HEK293T (cell line): ENCODE data around the gene HOXA11.

Experiments used
- CTCF ChIA-PET: fragments of 350-600 bp; formaldehyde crosslinking; extraction: SDS; loops from one replicate; lab custom pipeline; 2021; ENCODE audit warnings: antibody characterized with exemption, inconsistent platforms; lab: Yijun Ruan, JAX
- POLR2A ChIA-PET: fragments of 350-600 bp; formaldehyde crosslinking; extraction: SDS; loops from one replicate; lab custom pipeline; 2020; ENCODE audit warnings: antibody characterized with exemption, inconsistent platforms; lab: Yijun Ruan, JAX
- DNase-seq: peaks from one replicate; pipeline ENCODE4 v3.0.0; 2012; ENCODE audit warnings: mixed read lengths; ENCODE audit errors: extremely low spot score
- ARNT ChIP-seq: fragments of 450-650 bp; IDR thresholded peaks from 2 replicates; pipeline ENCODE4 v1.6.1; 2017; ENCODE audit warnings: mild to moderate bottlenecking
- BHLHE40 ChIP-seq: fragments of 450-650 bp; IDR thresholded peaks from 2 replicates; pipeline ENCODE4 v1.6.1; 2016; ENCODE audit warnings: mild to moderate bottlenecking, moderate library complexity, borderline replicate concordance
- CTBP1 ChIP-seq: fragments of 450-650 bp; IDR thresholded peaks from 2 replicates; pipeline ENCODE4 v1.6.1; 2016; ENCODE audit warnings: borderline replicate concordance
- ELF4 ChIP-seq: fragments of 450-650 bp; IDR thresholded peaks from 2 replicates; pipeline ENCODE4 v1.6.1; 2017; ENCODE audit warnings: antibody characterized with exemption
- FOXA1 ChIP-seq: fragments of 450-650 bp; IDR thresholded peaks from 2 replicates; pipeline ENCODE4 v1.6.1; 2016; ENCODE audit warnings: mild to moderate bottlenecking
- FOXM1 ChIP-seq: fragments of 450-650 bp; IDR thresholded peaks from 2 replicates; pipeline ENCODE4 v1.6.1; 2017; ENCODE audit warnings: mild to moderate bottlenecking, borderline replicate concordance
- HDGF ChIP-seq: fragments of 450-650 bp; IDR thresholded peaks from 2 replicates; pipeline ENCODE4 v1.6.1; 2017; ENCODE audit warnings: antibody characterized with exemption, borderline replicate concordance
- L3MBTL2 ChIP-seq: fragments of 450-650 bp; conservative IDR thresholded peaks from 2 replicates; pipeline ENCODE4 v1.6.1; 2016; ENCODE audit warnings: mild to moderate bottlenecking
- LEF1 ChIP-seq: fragments of 450-650 bp; IDR thresholded peaks from 2 replicates; pipeline ENCODE4 v1.6.1; 2017; ENCODE audit warnings: mild to moderate bottlenecking, borderline replicate concordance
- NFRKB ChIP-seq: fragments of 450-650 bp; IDR thresholded peaks from 2 replicates; pipeline ENCODE4 v1.6.1; 2016; ENCODE audit warnings: mild to moderate bottlenecking, moderate library complexity
- SP1 ChIP-seq: fragments of 450-650 bp; IDR thresholded peaks from 2 replicates; pipeline ENCODE4 v1.6.1; 2017
- SUZ12 ChIP-seq: fragments of 450-650 bp; IDR thresholded peaks from 2 replicates; pipeline ENCODE4 v1.6.1; 2016; ENCODE audit warnings: mild to moderate bottlenecking
- TARDBP ChIP-seq: fragments of 450-650 bp; IDR thresholded peaks from 2 replicates; pipeline ENCODE4 v1.6.1; 2016
- ZNF384 ChIP-seq: fragments of 450-650 bp; IDR thresholded peaks from 2 replicates; pipeline ENCODE4 v1.6.1; 2016
- TF ChIP-seq, protein P1 (sequence below): fragments of 450-650 bp; IDR thresholded peaks from 2 replicates; pipeline ENCODE4 v1.6.1; 2016

The HOXA11 gene

DNA sequence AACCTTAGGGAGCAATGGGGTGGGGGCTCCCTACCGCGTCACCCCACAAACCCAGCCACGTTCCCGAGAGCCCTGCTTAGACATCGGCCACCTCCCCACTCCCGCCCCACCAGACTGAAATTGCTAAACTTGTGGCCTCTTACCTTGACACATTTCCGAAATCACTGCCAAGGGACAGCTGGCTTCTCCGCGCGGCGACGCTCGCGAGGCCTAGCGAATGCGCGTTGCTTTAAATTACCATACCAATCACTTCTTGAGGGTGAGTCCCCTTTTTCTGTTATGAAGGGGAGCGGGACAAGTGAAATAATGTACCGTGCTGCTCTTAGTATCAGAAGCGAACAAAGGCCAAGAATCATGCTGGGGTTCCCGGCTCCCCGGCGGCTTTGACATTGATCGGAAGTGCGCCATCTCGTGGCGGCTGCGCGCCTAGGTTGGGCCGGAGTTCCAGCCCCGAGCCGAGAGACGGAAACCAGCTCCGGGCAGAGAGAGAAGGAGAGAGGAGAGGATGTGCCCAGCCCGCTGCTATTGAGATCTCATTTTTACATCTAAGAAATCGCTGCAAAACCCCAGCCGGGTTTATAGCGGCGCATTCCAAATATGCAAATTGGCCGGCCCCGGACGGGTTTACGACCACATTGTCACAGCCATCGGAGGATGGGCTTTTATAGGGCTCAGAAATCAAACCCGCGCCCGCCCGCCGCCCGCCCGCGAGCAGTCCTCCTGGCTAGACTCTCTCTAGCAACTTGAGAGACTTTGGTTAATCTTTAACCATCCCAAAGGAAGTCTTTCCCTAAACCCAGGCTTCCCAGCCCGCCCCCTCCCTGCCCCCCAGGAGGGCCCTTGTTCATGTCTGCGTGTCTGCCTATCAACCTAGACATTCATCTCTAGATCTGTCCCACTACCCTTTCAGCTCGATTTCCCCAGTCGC, 5.3 kb downstream of the HOXA11 start:
- TF ChIP-seq, protein P1, sequence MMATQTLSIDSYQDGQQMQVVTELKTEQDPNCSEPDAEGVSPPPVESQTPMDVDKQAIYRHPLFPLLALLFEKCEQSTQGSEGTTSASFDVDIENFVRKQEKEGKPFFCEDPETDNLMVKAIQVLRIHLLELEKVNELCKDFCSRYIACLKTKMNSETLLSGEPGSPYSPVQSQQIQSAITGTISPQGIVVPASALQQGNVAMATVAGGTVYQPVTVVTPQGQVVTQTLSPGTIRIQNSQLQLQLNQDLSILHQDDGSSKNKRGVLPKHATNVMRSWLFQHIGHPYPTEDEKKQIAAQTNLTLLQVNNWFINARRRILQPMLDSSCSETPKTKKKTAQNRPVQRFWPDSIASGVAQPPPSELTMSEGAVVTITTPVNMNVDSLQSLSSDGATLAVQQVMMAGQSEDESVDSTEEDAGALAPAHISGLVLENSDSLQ: peak; percentile 77
- TF ChIP-seq HDGF: no peak
- peak; percentile 54 for TF ChIP-seq L3MBTL2

DNA sequence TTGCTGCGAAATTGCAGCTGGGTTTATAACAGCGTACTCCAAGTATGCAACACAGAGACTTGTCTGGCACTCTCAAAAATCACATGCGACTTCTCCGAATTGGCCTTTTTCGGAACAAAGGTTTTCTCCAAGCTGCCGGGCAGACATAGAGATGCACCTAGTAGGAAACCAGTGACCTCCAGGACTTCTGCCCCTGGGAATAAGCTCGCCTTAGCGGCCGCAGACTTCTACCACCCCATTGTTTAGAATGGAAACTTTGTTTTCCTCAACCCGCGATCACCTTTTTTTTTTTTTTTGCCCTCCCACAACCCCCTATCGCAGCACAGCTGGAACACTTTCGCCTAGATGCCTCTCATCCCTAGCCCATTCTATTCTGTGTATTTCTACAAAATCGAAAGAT, 6.0 kb downstream of the HOXA11 start:
- DNase-seq: no peak
- CTCF ChIA-PET: interaction anchor here (0.6 to 2.2 kb wide), 12 partner anchors 9 to 917 kb away, joined by 3 to 13 read pairs (median 6); partner anchors contain the start of genes HOXA13 and HOXA5
- no peak for TF ChIP-seq FOXM1
- TF ChIP-seq BHLHE40: no peak
- TF ChIP-seq LEF1: no peak
- TF ChIP-seq TARDBP: no peak
- no peak for TF ChIP-seq FOXA1
- TF ChIP-seq SP1: no peak
- TF ChIP-seq, protein P1: no peak
- TF ChIP-seq ELF4: no peak
- TF ChIP-seq CTBP1: no peak
- TF ChIP-seq ARNT: no peak
- TF ChIP-seq NFRKB: no peak
- POLR2A ChIA-PET: interaction anchor here (1.0 to 13.6 kb wide), 15 partner anchors 8 to 985 kb away, joined by 3 to 367 read pairs (median 4); partner anchors contain the start of genes CBX3, HOXA3, HOXA5 and HOXA6

More for the DNA sequence above, 5.3 kb downstream of the HOXA11 start:
- DNase-seq: peak; percentile 71
- CTCF ChIA-PET: interaction anchor here (0.6 to 2.2 kb wide), 18 partner anchors 9 to 916 kb away, joined by 3 to 13 read pairs (median 4); partner anchors contain the start of genes HOXA13, HOXA3 and HOXA5
- POLR2A ChIA-PET: interaction anchor here (1.0 to 13.6 kb wide), 14 partner anchors 10 to 986 kb away, joined by 3 to 367 read pairs (median 4); partner anchors contain the start of genes CBX3, HOXA3, HOXA5 and HOXA6

DNA sequence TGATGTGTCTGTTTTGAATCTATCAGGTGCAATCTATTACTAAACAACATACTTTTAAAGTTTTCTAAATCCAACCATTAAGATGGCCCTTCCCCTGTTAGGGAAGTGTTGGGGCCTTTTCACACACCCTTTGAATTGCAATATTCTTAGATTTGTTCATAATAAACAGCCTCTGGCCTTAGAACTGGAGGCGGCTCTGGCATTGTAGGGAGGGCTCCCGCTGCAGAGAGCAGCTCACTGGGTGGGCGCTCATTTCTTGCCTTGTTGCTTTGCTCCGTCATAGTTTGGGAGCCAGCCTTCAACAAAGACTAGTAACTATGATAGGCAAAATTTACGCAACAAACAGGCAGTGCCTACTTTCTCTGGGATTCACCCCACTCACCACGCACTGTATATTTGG, 6.7 kb downstream of the HOXA11 start:
- ChIA-PET CTCF (interaction anchor here (1.7 to 2.2 kb wide), 2 partner anchors 16 to 37 kb away, joined by 11 to 13 read pairs; no protein-coding TSS in a partner anchor), POLR2A (interaction anchor here (1.0 to 13.6 kb wide), 8 partner anchors 8 to 47 kb away, joined by 3 to 367 read pairs (median 8); partner anchors contain the start of genes HOXA3, HOXA5, HOXA6 and HOXA7)
- DNase-seq: peak; percentile 8
- no peak for TF ChIP-seq FOXM1

DNA sequence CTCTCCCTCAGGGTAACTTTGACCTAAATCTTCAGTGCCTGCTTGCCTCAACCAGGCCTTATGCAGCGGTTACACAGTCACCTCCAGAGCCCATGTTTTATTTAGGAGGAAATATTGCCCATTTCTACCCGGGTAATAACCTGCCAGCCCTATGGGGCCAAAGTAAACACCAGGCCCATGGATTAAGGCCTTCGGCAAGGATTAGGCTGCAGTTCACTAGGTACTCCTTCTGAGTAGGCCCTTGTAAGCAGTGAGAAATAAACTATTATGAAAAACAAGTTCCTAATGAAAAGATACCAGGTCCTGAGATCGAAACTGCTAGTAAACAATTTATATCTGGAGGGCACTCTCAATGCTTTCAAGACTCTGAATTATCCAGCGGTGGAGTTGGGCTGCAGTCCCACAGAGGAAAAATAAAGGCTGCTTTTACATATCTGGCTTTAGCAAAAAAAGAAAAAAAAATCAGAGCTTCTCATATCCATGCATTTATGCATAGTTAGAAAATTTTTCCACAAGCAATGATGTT, 7.2 kb downstream of the HOXA11 start:
- ChIA-PET POLR2A (interaction anchor here (0.7 to 13.6 kb wide), 11 partner anchors 8 to 985 kb away, joined by 3 to 367 read pairs (median 6); partner anchors contain the start of genes HOXA11, HOXA3, HOXA5 and HOXA6), CTCF (interaction anchor here (1.0 to 2.3 kb wide), 3 partner anchors 9 to 18 kb away, joined by 3 to 8 read pairs (median 4); no protein-coding TSS in a partner anchor)
- TF ChIP-seq SP1 (no peak), L3MBTL2 (no peak), NFRKB (no peak)
- TF ChIP-seq, protein P1: no peak
- DNase-seq: no peak

DNA sequence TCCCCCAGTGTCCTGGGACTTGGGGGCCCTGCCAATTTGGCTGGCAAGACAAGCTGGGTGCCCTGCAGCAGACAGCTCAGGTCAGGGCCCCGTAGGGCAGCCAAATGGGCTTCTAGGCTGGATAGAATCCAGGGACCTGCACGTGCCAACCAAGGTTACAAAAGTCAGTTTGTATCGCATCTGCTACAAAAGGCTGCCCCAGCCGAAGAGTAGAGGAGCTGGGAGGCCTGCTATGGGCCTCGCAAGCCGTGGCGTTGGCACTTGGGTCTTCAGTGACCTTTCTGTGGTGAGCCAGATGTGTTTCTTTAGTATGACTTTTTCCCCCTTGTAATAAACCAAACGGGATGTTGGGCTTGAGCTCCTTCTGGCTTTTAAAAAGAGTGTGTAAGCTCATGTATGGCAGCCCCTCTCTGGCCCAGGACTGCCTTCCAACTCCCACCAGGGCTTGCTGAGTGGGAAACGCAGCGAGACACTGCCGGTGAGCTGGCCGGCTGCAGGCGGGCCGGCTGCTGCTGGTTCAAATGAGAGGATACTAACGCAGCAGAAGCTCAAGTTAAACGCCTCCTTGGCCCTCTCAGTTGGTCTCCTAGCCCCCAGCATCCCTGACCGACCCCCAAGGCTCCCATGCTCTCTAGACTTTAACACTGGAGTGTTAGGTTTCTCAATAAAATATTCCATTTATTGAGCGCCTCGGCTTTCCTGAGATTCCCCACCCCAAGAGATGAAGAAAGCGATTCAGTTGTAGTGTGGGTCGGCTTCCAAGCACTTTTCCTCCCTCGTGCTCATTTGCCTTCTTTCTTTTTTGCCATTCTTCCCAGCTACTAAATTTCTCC, 7.9 kb downstream of the HOXA11 start:
- ChIA-PET POLR2A (interaction anchor here (0.7 to 13.6 kb wide), 10 partner anchors 9 to 985 kb away, joined by 3 to 367 read pairs (median 6); partner anchors contain the start of genes HNRNPA2B1, HOXA11, HOXA3 and HOXA5), CTCF (interaction anchor here (1.0 to 2.3 kb wide), 3 partner anchors 10 to 19 kb away, joined by 3 to 8 read pairs (median 4); no protein-coding TSS in a partner anchor)
- DNase-seq: no peak

More for the DNA sequence above, 7.9 kb downstream of the HOXA11 start:
- TF ChIP-seq ARNT (no peak), FOXA1 (no peak), SUZ12 (no peak), ZNF384 (no peak), FOXM1 (no peak), TARDBP (no peak), HDGF (no peak), L3MBTL2 (no peak), CTBP1 (no peak), ELF4 (no peak)
- TF ChIP-seq, protein P1: no peak
